Measurements from ENCODE around the gene SIM1. TPM values are rescaled to one million over a fixed set of nuclear protein-coding genes. Genes with fewer than 3 reads are reported as not detected.
A peak's percentile ranks its signal among the peaks of the same experiment; 100 is the strongest.

SIM1 gene
- total RNA-seq, 1 donor = 0.36 TPM

DNA sequence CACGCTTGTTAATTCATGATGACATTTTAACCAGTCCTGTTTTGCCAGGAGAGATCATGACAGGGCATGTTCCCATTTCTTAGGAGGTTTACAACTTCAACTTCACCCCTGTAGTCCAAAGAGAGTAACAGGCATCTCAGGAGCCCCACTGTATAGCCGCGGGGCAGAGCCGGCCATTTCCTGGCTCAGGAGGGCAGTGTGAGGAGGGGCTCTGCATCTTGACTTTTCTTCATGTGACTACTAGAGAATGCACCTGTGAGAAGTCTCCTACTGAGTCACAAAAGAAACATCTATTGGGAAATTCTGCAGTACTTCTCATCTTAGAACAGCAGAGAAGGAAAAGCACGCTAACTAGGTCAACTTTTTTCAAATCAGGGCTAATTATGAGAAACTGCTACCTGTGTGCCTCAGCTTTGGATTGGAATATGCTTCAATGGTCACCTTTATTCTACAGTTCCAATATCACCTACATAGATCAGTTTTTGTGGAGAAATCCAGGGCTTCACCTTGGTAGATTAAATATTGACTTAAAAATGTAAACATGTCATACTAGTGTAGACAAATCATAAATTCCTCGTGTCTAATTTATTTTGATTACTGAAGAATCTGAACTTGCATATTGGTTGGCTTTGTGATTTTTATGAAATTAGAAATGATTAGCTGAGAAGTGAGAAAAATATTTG lies 28.6 kb upstream of the SIM1 start:
- Histone ChIP-seq H3K27ac (ENCODE audit: low read depth, low read length) (no peak overlapping the region), H2AFZ (ENCODE audit: low read length) (no peak overlapping the region), H3K27me3 (ENCODE audit: insufficient read depth, low read length) (peaks cover 2% of the 10 kb centered on the region), H4K20me1 (ENCODE audit: insufficient read depth, low read length) (no peaks in the 10 kb centered on the region), H3K4me1 (ENCODE audit: insufficient read depth, low read length) (no peaks in the 10 kb centered on the region), H3K36me3 (ENCODE audit: insufficient read depth, low read length) (no peaks in the 10 kb centered on the region), H3K9me3 (ENCODE audit: low read depth, low read length) (no peaks in the 10 kb centered on the region), H3K79me2 (ENCODE audit: insufficient read depth, low read length) (no peaks in the 10 kb centered on the region), H3K4me2 (ENCODE audit: insufficient read depth, low read length) (no peak overlapping the region), H3K4me3 (ENCODE audit: insufficient read depth, low read length) (no peak overlapping the region)
- DNase-seq (ENCODE audit: insufficient read length, low spot score, missing footprints) = no peak
- TF ChIP-seq, protein P1, sequence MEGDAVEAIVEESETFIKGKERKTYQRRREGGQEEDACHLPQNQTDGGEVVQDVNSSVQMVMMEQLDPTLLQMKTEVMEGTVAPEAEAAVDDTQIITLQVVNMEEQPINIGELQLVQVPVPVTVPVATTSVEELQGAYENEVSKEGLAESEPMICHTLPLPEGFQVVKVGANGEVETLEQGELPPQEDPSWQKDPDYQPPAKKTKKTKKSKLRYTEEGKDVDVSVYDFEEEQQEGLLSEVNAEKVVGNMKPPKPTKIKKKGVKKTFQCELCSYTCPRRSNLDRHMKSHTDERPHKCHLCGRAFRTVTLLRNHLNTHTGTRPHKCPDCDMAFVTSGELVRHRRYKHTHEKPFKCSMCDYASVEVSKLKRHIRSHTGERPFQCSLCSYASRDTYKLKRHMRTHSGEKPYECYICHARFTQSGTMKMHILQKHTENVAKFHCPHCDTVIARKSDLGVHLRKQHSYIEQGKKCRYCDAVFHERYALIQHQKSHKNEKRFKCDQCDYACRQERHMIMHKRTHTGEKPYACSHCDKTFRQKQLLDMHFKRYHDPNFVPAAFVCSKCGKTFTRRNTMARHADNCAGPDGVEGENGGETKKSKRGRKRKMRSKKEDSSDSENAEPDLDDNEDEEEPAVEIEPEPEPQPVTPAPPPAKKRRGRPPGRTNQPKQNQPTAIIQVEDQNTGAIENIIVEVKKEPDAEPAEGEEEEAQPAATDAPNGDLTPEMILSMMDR (IDR thresholded peaks at IDR 0.05; ENCODE audit: extremely low read depth, low read depth, low read length) = no peak

DNA sequence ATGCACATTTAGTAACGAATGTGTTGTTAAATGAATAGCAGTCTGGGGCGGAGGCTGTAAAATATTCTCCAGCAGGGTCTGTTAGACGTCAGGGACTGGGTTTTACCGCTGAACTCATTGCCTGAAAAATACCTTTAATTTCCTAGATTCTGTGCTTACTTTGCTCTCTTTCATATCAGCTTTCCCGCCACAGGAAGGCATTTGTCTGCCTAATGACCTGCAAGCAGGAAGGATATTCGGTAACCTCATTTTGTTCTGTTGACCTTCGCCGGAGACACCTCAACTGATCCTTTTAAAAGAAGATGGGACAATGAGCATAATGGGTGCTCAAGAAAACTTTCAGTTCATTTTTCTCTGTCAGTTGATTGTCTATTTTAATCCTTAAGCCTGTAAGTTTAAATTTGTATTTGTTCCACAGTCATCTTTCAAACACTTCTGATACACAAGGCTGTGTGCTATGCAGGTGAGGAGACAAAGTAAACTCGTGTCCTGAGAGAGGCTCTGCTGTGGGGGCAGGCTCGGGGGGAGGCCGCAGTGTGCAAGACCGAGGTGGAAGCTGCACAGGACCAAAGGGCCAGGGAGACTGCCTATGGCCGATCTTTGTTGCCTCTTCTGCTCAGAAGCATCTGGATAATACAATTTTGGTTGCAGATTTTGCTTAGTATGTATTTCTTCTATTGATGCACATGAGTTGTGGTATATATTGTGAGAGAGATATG lies 27.4 kb upstream of the SIM1 start:
- Histone ChIP-seq H2AFZ (ENCODE audit: low read length) (no peak overlapping the region), H3K4me1 (ENCODE audit: insufficient read depth, low read length) (no peaks in the 10 kb centered on the region), H3K9me3 (ENCODE audit: low read depth, low read length) (no peaks in the 10 kb centered on the region), H3K79me2 (ENCODE audit: insufficient read depth, low read length) (no peaks in the 10 kb centered on the region), H3K27me3 (ENCODE audit: insufficient read depth, low read length) (peaks cover 2% of the 10 kb centered on the region), H3K27ac (ENCODE audit: low read depth, low read length) (no peak overlapping the region), H3K36me3 (ENCODE audit: insufficient read depth, low read length) (no peaks in the 10 kb centered on the region), H3K4me2 (ENCODE audit: insufficient read depth, low read length) (no peak overlapping the region), H4K20me1 (ENCODE audit: insufficient read depth, low read length) (no peaks in the 10 kb centered on the region), H3K4me3 (ENCODE audit: insufficient read depth, low read length) (no peak overlapping the region)
- DNase-seq (ENCODE audit: insufficient read length, low spot score, missing footprints) = no peak
- TF ChIP-seq, protein P1 (IDR thresholded peaks at IDR 0.05; ENCODE audit: extremely low read depth, low read depth, low read length) = no peak

DNA sequence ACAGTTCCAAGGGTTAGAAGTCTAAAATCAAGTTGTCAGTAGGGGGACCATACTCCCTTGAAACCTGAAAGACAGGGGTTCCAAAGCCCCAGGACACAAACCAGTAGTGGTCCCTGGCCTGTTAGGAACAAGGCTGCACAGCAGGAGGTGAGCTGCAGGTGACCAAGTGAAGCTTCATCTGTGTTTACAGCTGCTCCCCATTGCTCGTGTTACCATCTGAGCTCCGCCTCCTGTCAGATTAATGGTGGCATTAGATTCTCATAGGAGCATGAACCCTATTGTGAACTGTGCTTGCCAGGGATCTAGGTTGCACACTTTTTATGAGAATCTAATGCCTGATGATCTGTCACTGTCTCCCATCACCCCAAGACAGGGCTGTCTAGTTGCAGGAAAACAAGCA lies 25.3 kb upstream of the SIM1 start:
- no peaks in the 10 kb centered on the region for H4K20me1 ChIP-seq (ENCODE audit: insufficient read depth, low read length)
- no peaks in the 10 kb centered on the region for H3K9me3 ChIP-seq (ENCODE audit: low read depth, low read length)
- no peak for DNase-seq (ENCODE audit: insufficient read length, low spot score, missing footprints)
- no peak overlapping the region for H3K27ac ChIP-seq (ENCODE audit: low read depth, low read length)
- H3K27me3 ChIP-seq (ENCODE audit: insufficient read depth, low read length) = peaks cover 8% of the 10 kb centered on the region
- H3K4me3 ChIP-seq (ENCODE audit: insufficient read depth, low read length) = no peak overlapping the region
- H3K79me2 ChIP-seq (ENCODE audit: insufficient read depth, low read length) = no peaks in the 10 kb centered on the region
- H2AFZ ChIP-seq (ENCODE audit: low read length) = no peak overlapping the region
- H3K4me2 ChIP-seq (ENCODE audit: insufficient read depth, low read length) = no peak overlapping the region
- TF ChIP-seq, protein P1 (IDR thresholded peaks at IDR 0.05; ENCODE audit: extremely low read depth, low read depth, low read length) = no peak
- no peaks in the 10 kb centered on the region for H3K36me3 ChIP-seq (ENCODE audit: insufficient read depth, low read length)
- H3K4me1 ChIP-seq (ENCODE audit: insufficient read depth, low read length) = no peaks in the 10 kb centered on the region

DNA sequence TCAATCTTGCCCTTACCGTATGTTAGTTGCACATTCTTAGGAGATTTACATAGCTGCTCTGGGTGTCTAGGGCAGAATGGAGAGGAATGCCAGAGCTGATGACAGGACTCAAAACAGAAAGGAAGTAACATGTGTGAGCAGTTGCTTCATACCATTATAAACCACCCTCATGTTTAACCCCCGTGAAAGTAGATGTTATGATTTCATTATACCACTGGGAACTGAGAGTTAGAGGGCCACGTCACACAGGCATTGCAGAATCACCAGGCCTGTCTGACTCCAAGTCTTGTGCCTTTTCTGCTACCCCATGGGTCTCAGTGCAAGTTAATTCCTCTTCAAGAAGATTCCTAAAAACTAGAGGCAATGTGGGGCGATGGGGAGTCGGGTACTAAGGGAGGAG lies 23.5 kb upstream of the SIM1 start:
- TF ChIP-seq, protein P1 (IDR thresholded peaks at IDR 0.05; ENCODE audit: extremely low read depth, low read depth, low read length) = no peak
- DNase-seq (ENCODE audit: insufficient read length, low spot score, missing footprints) = peak; percentile 26
- no peaks in the 10 kb centered on the region for H4K20me1 ChIP-seq (ENCODE audit: insufficient read depth, low read length)
- H2AFZ ChIP-seq (ENCODE audit: low read length) = no peak overlapping the region
- no peaks in the 10 kb centered on the region for H3K36me3 ChIP-seq (ENCODE audit: insufficient read depth, low read length)
- H3K9me3 ChIP-seq (ENCODE audit: low read depth, low read length) = no peaks in the 10 kb centered on the region
- H3K4me2 ChIP-seq (ENCODE audit: insufficient read depth, low read length) = no peak overlapping the region
- H3K27me3 ChIP-seq (ENCODE audit: insufficient read depth, low read length) = peaks cover 11% of the 10 kb centered on the region
- no peaks in the 10 kb centered on the region for H3K79me2 ChIP-seq (ENCODE audit: insufficient read depth, low read length)
- H3K4me1 ChIP-seq (ENCODE audit: insufficient read depth, low read length) = no peaks in the 10 kb centered on the region
- H3K4me3 ChIP-seq (ENCODE audit: insufficient read depth, low read length) = no peak overlapping the region
- H3K27ac ChIP-seq (ENCODE audit: low read depth, low read length) = no peak overlapping the region
